ENCODE results near the gene NQO2.

- TF ChIP-seq CTCF (conservative IDR thresholded peaks at IDR 0.05; ENCODE audit: low read depth, low read length): no peak
- no peak for TF ChIP-seq EZH2phosphoT487 (IDR thresholded peaks at IDR 0.05; ENCODE audit: borderline replicate concordance, low read length)
- no peak for TF ChIP-seq EZH2 (IDR thresholded peaks at IDR 0.05; ENCODE audit: low read length, unreplicated experiment)
Measured at GRCh38 chr6:2984738-2985406, 14.8 kb upstream of the NQO2 start.

Measured in PC-3 (cell line).